Measurements from ENCODE around the gene EPO.

EPO gene

DNA sequence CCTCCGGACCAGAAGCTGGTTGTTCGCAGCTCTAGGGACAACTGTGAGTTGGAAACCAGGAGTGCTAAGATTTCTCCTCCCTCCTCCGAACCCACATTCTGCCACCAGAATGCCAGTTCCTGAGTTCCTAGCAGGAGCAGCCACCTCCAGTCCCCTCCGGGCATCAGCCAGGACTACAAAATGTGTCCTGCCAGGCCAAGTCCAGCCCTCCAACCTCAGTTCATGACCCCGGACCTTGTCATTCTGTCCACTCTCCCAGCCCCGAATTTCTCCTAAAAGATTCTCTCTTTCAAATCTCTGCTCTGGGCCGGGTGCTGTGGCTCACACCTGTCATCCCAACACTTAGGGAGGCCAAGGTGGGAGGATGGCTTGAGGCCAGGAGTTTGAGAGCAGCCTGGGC lies 15.5 kb downstream of the EPO start:
- H3K4me3 ChIP-seq (ENCODE audit: low read length) = no peak overlapping the region
- no peaks in the 10 kb centered on the region for H3K9me3 ChIP-seq (ENCODE audit: control insufficient read depth, insufficient read depth, low read length)
- no peaks in the 10 kb centered on the region for H3K9me2 ChIP-seq (replicated peaks; ENCODE audit: control insufficient read depth, low read length)
- H4K20me1 ChIP-seq (ENCODE audit: control insufficient read depth, insufficient read depth, low read depth, low read length) = no peaks in the 10 kb centered on the region
- no peak overlapping the region for H3K4me2 ChIP-seq (ENCODE audit: low read length)
- H3F3A ChIP-seq (ENCODE audit: control insufficient read depth, insufficient read depth) = no peaks in the 10 kb centered on the region
- H3K27ac ChIP-seq (ENCODE audit: low read depth, low read length) = no peak overlapping the region
- H3K27me3 ChIP-seq (ENCODE audit: control insufficient read depth, low read length) = peaks cover 6% of the 10 kb centered on the region
- no peaks in the 10 kb centered on the region for H3K79me2 ChIP-seq (ENCODE audit: control insufficient read depth, low read length)
- H3K36me3 ChIP-seq (ENCODE audit: control insufficient read depth, low read length) = no peaks in the 10 kb centered on the region
- peaks cover 25% of the 10 kb centered on the region for H3K4me1 ChIP-seq (ENCODE audit: control insufficient read depth, low read length)
- TF ChIP-seq CTCF (IDR thresholded peaks at IDR 0.05; ENCODE audit: low read depth, low read length, poor library complexity, severe bottlenecking) (no peak), EZH2phosphoT487 (IDR thresholded peaks at IDR 0.05; ENCODE audit: borderline replicate concordance, low read length) (no peak)

DNA sequence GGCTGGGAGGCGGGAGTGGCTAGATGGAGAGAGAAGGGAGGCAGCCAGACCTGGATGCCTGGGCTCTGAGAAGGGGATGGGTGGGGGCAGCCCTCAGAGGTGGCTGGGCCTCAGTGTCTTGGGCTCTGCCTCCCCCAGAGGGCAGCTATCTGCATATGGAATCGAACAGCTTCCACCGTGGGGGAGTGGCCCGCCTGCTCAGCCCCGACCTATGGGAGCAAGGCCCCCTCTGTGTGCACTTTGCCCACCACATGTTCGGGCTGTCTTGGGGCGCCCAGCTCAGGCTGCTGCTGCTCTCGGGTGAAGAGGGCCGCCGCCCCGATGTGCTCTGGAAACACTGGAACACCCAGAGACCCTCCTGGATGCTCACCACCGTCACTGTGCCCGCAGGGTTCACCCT lies 16.4 kb downstream of the EPO start:
- Histone ChIP-seq H3K4me3 (ENCODE audit: low read length) (no peak overlapping the region), H3F3A (ENCODE audit: control insufficient read depth, insufficient read depth) (no peaks in the 10 kb centered on the region), H3K4me1 (ENCODE audit: control insufficient read depth, low read length) (peaks cover 23% of the 10 kb centered on the region), H3K9me2 (replicated peaks; ENCODE audit: control insufficient read depth, low read length) (no peaks in the 10 kb centered on the region), H3K27ac (ENCODE audit: low read depth, low read length) (no peak overlapping the region), H3K27me3 (ENCODE audit: control insufficient read depth, low read length) (peaks cover 6% of the 10 kb centered on the region), H3K9me3 (ENCODE audit: control insufficient read depth, insufficient read depth, low read length) (no peaks in the 10 kb centered on the region), H3K4me2 (ENCODE audit: low read length) (no peak overlapping the region), H4K20me1 (ENCODE audit: control insufficient read depth, insufficient read depth, low read depth, low read length) (no peaks in the 10 kb centered on the region), H3K79me2 (ENCODE audit: control insufficient read depth, low read length) (no peaks in the 10 kb centered on the region), H3K36me3 (ENCODE audit: control insufficient read depth, low read length) (no peaks in the 10 kb centered on the region)
- no peak for TF ChIP-seq CTCF (IDR thresholded peaks at IDR 0.05; ENCODE audit: low read depth, low read length, poor library complexity, severe bottlenecking)
- no peak for TF ChIP-seq EZH2phosphoT487 (IDR thresholded peaks at IDR 0.05; ENCODE audit: borderline replicate concordance, low read length)

DNA sequence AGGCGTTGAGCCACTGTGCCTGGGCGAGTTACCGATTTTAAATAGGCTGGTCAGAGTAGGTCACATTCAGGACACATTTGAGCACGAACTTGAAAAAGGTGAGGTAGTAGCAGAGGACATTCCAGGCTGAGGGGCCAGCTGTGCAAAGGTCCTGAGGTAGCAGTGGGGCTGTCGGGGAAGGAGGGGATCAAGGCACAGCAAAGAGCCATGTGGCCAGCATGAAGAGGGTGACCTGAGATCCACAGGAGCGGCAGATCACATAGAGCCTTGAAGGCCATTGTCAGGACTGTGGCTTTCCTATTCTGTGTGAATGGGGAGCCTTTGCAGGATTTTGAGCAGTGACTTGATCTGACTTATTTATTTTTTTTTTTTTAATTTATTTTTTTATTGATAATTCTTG lies 19.7 kb downstream of the EPO start:
- H4K20me1 ChIP-seq (ENCODE audit: control insufficient read depth, insufficient read depth, low read depth, low read length) = no peaks in the 10 kb centered on the region
- no peak overlapping the region for H3K4me2 ChIP-seq (ENCODE audit: low read length)
- H3K4me1 ChIP-seq (ENCODE audit: control insufficient read depth, low read length) = no peaks in the 10 kb centered on the region
- H3K27me3 ChIP-seq (ENCODE audit: control insufficient read depth, low read length) = peaks cover under 1% of the 10 kb centered on the region; the same call in 1 of the 2 replicates
- H3F3A ChIP-seq (ENCODE audit: control insufficient read depth, insufficient read depth) = no peaks in the 10 kb centered on the region
- no peaks in the 10 kb centered on the region for H3K9me3 ChIP-seq (ENCODE audit: control insufficient read depth, insufficient read depth, low read length)
- H3K36me3 ChIP-seq (ENCODE audit: control insufficient read depth, low read length) = no peaks in the 10 kb centered on the region
- H3K27ac ChIP-seq (ENCODE audit: low read depth, low read length) = no peak overlapping the region
- H3K4me3 ChIP-seq (ENCODE audit: low read length) = no peak overlapping the region
- no peaks in the 10 kb centered on the region for H3K79me2 ChIP-seq (ENCODE audit: control insufficient read depth, low read length)
- H3K9me2 ChIP-seq (replicated peaks; ENCODE audit: control insufficient read depth, low read length) = no peaks in the 10 kb centered on the region
- no peak for TF ChIP-seq EZH2phosphoT487 (IDR thresholded peaks at IDR 0.05; ENCODE audit: borderline replicate concordance, low read length)
- no peak for TF ChIP-seq CTCF (IDR thresholded peaks at IDR 0.05; ENCODE audit: low read depth, low read length, poor library complexity, severe bottlenecking)

- peaks cover 16% of the 10 kb centered on the region for H3K27me3 ChIP-seq (ENCODE audit: control insufficient read depth, low read length)
- no peak overlapping the region for H3K4me2 ChIP-seq (ENCODE audit: low read length)
- no peaks in the 10 kb centered on the region for H3K79me2 ChIP-seq (ENCODE audit: control insufficient read depth, low read length)
- H3K4me3 ChIP-seq (ENCODE audit: low read length) = no peak overlapping the region
- no peaks in the 10 kb centered on the region; the same call in 1 of the 2 replicates for H4K20me1 ChIP-seq (ENCODE audit: control insufficient read depth, insufficient read depth, low read depth, low read length)
- TF ChIP-seq CTCF (IDR thresholded peaks at IDR 0.05; ENCODE audit: low read depth, low read length, poor library complexity, severe bottlenecking) (no peak), EZH2phosphoT487 (IDR thresholded peaks at IDR 0.05; ENCODE audit: borderline replicate concordance, low read length) (no peak)
- H3K9me2 ChIP-seq (replicated peaks; ENCODE audit: control insufficient read depth, low read length) = no peaks in the 10 kb centered on the region
- no peaks in the 10 kb centered on the region for H3K4me1 ChIP-seq (ENCODE audit: control insufficient read depth, low read length)
- no peak overlapping the region for H3K27ac ChIP-seq (ENCODE audit: low read depth, low read length)
- H3K36me3 ChIP-seq (ENCODE audit: control insufficient read depth, low read length) = no peaks in the 10 kb centered on the region
- H3F3A ChIP-seq (ENCODE audit: control insufficient read depth, insufficient read depth) = no peaks in the 10 kb centered on the region
- no peaks in the 10 kb centered on the region for H3K9me3 ChIP-seq (ENCODE audit: control insufficient read depth, insufficient read depth, low read length)
Observed at GRCh38 chr7:100744605-100745004, 24.3 kb downstream of the EPO start.

Measured in DOHH2 (cell line).